H1 (cell line): ENCODE measurements around the gene AGAP3. TPM values are rescaled to one million over a fixed set of nuclear protein-coding genes. Genes with fewer than 3 reads are reported as not detected.

ENCODE experiments used
- CTCF ChIA-PET: fragments of 300-600 bp; sonication (Branson Sonifier 250); formaldehyde crosslinking; loops from one replicate; lab custom pipeline; 2021; ENCODE audit not compliant: partially characterized antibody; lab: Charles Lee
- POLR2A ChIA-PET: fragments of 300-600 bp; sonication (Branson Sonifier 250); formaldehyde crosslinking; loops from one replicate; lab custom pipeline; 2021; ENCODE audit warnings: inconsistent platforms; ENCODE audit not compliant: partially characterized antibody; lab: Charles Lee
- DNase-seq, 2 experiments: peaks; one replicate each; pipeline versions ENCODE4 v3.0.0 to v3.0.0-alpha.2; 2010 to 2022; ENCODE audit warnings: low spot score in 2 of 2, low read depth in 1 of 2, mixed read lengths in 1 of 2
- FAIRE-seq: peaks from 2 replicates; lab custom pipeline; 2011; peaks lifted over from hg19 to GRCh38; lab: Jason Lieb, UNC
- H2AFZ ChIP-seq: 2 replicates; pipeline ENCODE4 v1.8.1; 2012; ENCODE audit warnings: low read length, inconsistent platforms
- H2AK5ac ChIP-seq: 2 replicates; pipeline ENCODE4 v1.6.1; 2013; ENCODE audit warnings: low read depth, low read length
- H2BK120ac ChIP-seq: replicated peaks from 2 replicates; pipeline ENCODE3; 2013; ENCODE audit warnings: low read depth, low read length, inconsistent platforms
- H2BK12ac ChIP-seq: 2 replicates; pipeline ENCODE4 v1.6.1; 2013; ENCODE audit warnings: low read depth, low read length
- H2BK15ac ChIP-seq: 2 replicates; pipeline ENCODE4 v1.6.1; 2013; ENCODE audit warnings: low read length
- H2BK20ac ChIP-seq: 2 replicates; pipeline ENCODE4 v1.6.1; 2013; ENCODE audit warnings: low read length
- H2BK5ac ChIP-seq: 2 replicates; pipeline ENCODE4 v1.6.1; 2013; ENCODE audit warnings: low read depth, low read length
- H3K14ac ChIP-seq: 2 replicates; pipeline ENCODE4 v1.6.1; 2013; ENCODE audit warnings: inconsistent platforms; ENCODE audit not compliant: insufficient read length
- H3K18ac ChIP-seq: 2 replicates; pipeline ENCODE4 v1.6.1; 2013; ENCODE audit warnings: low read length; ENCODE audit errors: extremely low read depth
- H3K23ac ChIP-seq: 2 replicates; pipeline ENCODE4 v1.6.1; 2013; ENCODE audit warnings: inconsistent platforms; ENCODE audit not compliant: insufficient read length
- H3K23me2 ChIP-seq: 2 replicates; pipeline ENCODE4 v1.6.1; 2013; ENCODE audit warnings: low read depth, low read length
- H3K27ac ChIP-seq: 2 replicates; pipeline ENCODE4 v1.6.1; 2011; ENCODE audit warnings: low read depth, low read length, inconsistent platforms
- H3K27me3 ChIP-seq, 4 experiments: replicated peaks in 1 of 4; 1 replicate in 1 of 4; 2 replicates in 3 of 4; pipeline versions ENCODE4 v1.6.1 to v1.8.1; 2011 to 2013; ENCODE audit warnings: low read length in 3 of 4, mild to moderate bottlenecking in 3 of 4, inconsistent platforms in 2 of 4, mixed read lengths in 2 of 4, moderate library complexity in 1 of 4; ENCODE audit not compliant: control insufficient read depth in 3 of 4, insufficient read depth in 3 of 4; ENCODE audit errors: extremely low read depth in 1 of 4
- H3K36me3 ChIP-seq, 4 experiments: 2 replicates each; pipeline versions ENCODE4 v1.6.1 to v1.8.1; 2011 to 2013; ENCODE audit warnings: mild to moderate bottlenecking in 4 of 4, low read length in 3 of 4, moderate library complexity in 2 of 4, control low read depth in 1 of 4, inconsistent platforms in 1 of 4; ENCODE audit not compliant: insufficient read depth in 4 of 4, control insufficient read depth in 2 of 4
- H3K4ac ChIP-seq: replicated peaks from 2 replicates; pipeline ENCODE3; 2013; ENCODE audit warnings: low read length, low read depth, mixed read lengths, inconsistent platforms; ENCODE audit not compliant: insufficient read length
- H3K4me1 ChIP-seq, 4 experiments: replicated peaks in 1 of 4; 1 replicate in 1 of 4; 2 replicates in 3 of 4; pipeline versions ENCODE4 v1.6.1 to v1.8.1; 2011 to 2013; ENCODE audit warnings: low read length in 3 of 4, inconsistent platforms in 2 of 4, mixed read lengths in 1 of 4; ENCODE audit not compliant: insufficient read depth in 4 of 4, control insufficient read depth in 3 of 4
- H3K4me2 ChIP-seq, 2 experiments: 2 replicates each; pipeline versions ENCODE4 v1.6.1 to v1.8.1; 2011 to 2013; ENCODE audit warnings: low read depth in 2 of 2, low read length in 2 of 2, control low read depth in 1 of 2, inconsistent platforms in 1 of 2, mild to moderate bottlenecking in 1 of 2; ENCODE audit not compliant: insufficient read depth in 1 of 2
- H3K4me3 ChIP-seq, 4 experiments: fragments of 200-600, 300-600 bp in 1 of 4; sonication (generic), shearing (Covaris generic), sonication (Bioruptor Twin) in 1 of 4; 2 replicates each; pipeline versions ENCODE4 v1.5.1 to v1.8.1; 2011 to 2016; ENCODE audit warnings: low read length in 4 of 4, low read depth in 3 of 4, control low read depth in 2 of 4, inconsistent platforms in 2 of 4, mild to moderate bottlenecking in 2 of 4, mixed read lengths in 1 of 4, moderate library complexity in 1 of 4; ENCODE audit not compliant: insufficient read depth in 2 of 4; ENCODE audit errors: extremely low read depth in 1 of 4
- H3K56ac ChIP-seq: replicated peaks from 2 replicates; pipeline ENCODE3; 2013; ENCODE audit warnings: low read depth, mild to moderate bottlenecking, mixed read lengths, low read length, inconsistent platforms; ENCODE audit not compliant: insufficient read length
- H3K79me1 ChIP-seq: 2 replicates; pipeline ENCODE4 v1.6.1; 2013; ENCODE audit warnings: low read depth, low read length, control low read depth
- H3K79me2 ChIP-seq, 2 experiments: 2 replicates each; pipeline versions ENCODE4 v1.6.1 to v1.8.1; 2012 to 2013; ENCODE audit warnings: low read length in 2 of 2, mild to moderate bottlenecking in 2 of 2, inconsistent platforms in 1 of 2; ENCODE audit not compliant: insufficient read depth in 2 of 2, control insufficient read depth in 1 of 2
- H3K9ac ChIP-seq, 4 experiments: replicated peaks in 1 of 4; 1 replicate in 1 of 4; 2 replicates in 3 of 4; pipeline versions ENCODE4 v1.6.1 to v1.8.1; 2011 to 2013; ENCODE audit warnings: low read depth in 3 of 4, low read length in 3 of 4, control low read depth in 2 of 4, mild to moderate bottlenecking in 2 of 4, moderate library complexity in 2 of 4, inconsistent platforms in 1 of 4; ENCODE audit errors: extremely low read depth in 1 of 4
- H3K9me3 ChIP-seq, 2 experiments: 2 replicates each; pipeline versions ENCODE4 v1.6.1 to v1.8.1; 2012 to 2013; ENCODE audit warnings: mild to moderate bottlenecking in 2 of 2, moderate library complexity in 2 of 2, control low read depth in 1 of 2, inconsistent platforms in 1 of 2, low read depth in 1 of 2, low read length in 1 of 2, mixed read lengths in 1 of 2; ENCODE audit not compliant: insufficient read depth in 2 of 2
- H4K20me1 ChIP-seq, 2 experiments: replicated peaks in 1 of 2; 2 replicates each; pipeline versions ENCODE3 to v1.8.1; 2011 to 2013; ENCODE audit warnings: inconsistent platforms in 2 of 2, low read length in 2 of 2, mild to moderate bottlenecking in 1 of 2; ENCODE audit not compliant: insufficient read depth in 2 of 2, control insufficient read depth in 1 of 2
- H4K5ac ChIP-seq: 2 replicates; pipeline ENCODE4 v1.6.1; 2013; ENCODE audit warnings: low read length, low read depth, mixed read lengths, inconsistent platforms; ENCODE audit not compliant: insufficient read length
- H4K8ac ChIP-seq: 2 replicates; pipeline ENCODE4 v1.8.0; 2013; ENCODE audit warnings: mild to moderate bottlenecking, moderate library complexity, low read length, inconsistent platforms; ENCODE audit not compliant: insufficient read depth; ENCODE audit errors: extremely low read depth
- H4K91ac ChIP-seq: replicated peaks from 2 replicates; pipeline ENCODE3; 2013; ENCODE audit warnings: low read length, mixed read lengths, inconsistent platforms; ENCODE audit not compliant: insufficient read length
- BCL11A ChIP-seq, 2 experiments: IDR thresholded peaks; one replicate each; pipeline ENCODE4 v1.6.1; 2011; ENCODE audit warnings: low read depth in 2 of 2, low read length in 2 of 2, mild to moderate bottlenecking in 2 of 2
- CBX5 ChIP-seq: fragments of 300-800, 300-1000 bp; sonication (generic); IDR thresholded peaks from 2 replicates; pipeline ENCODE4 v1.7.1; 2016; ENCODE audit warnings: antibody characterized with exemption, low read length, low read depth
- CREB1 ChIP-seq: IDR thresholded peaks from 2 replicates; pipeline ENCODE4 v1.6.1; 2012; ENCODE audit warnings: inconsistent platforms
- GABPA ChIP-seq: IDR thresholded peaks from 2 replicates; pipeline ENCODE4 v1.6.1; 2011; ENCODE audit warnings: mild to moderate bottlenecking, low read length, moderate library complexity, borderline replicate concordance; ENCODE audit not compliant: insufficient read depth
- JUN ChIP-seq: IDR thresholded peaks from 2 replicates; pipeline ENCODE4 v1.6.1; 2011; ENCODE audit warnings: low read depth, mild to moderate bottlenecking, improper control_type of control experiment, low read length
- NANOG ChIP-seq: IDR thresholded peaks from 2 replicates; pipeline ENCODE4 v1.6.1; 2011; ENCODE audit warnings: low read length, low read depth, mild to moderate bottlenecking, inconsistent platforms; ENCODE audit not compliant: insufficient read depth, poor library complexity, severe bottlenecking
- NRF1 ChIP-seq: IDR thresholded peaks from 2 replicates; pipeline ENCODE4 v1.6.1; 2011; ENCODE audit warnings: mild to moderate bottlenecking, low read depth, low read length, improper control_type of control experiment
- RNF2 ChIP-seq: fragments of 200-900, 300-1000 bp; sonication (generic); IDR thresholded peaks from 2 replicates; pipeline ENCODE4 v1.7.1; 2016; ENCODE audit warnings: borderline replicate concordance, low read depth, mild to moderate bottlenecking, antibody characterized with exemption, low read length; ENCODE audit not compliant: poor library complexity, severe bottlenecking; ENCODE audit errors: missing control alignments
- SP1 ChIP-seq: IDR thresholded peaks from 2 replicates; pipeline ENCODE4 v1.6.1; 2011; ENCODE audit warnings: low read depth, low read length
- SP2 ChIP-seq: IDR thresholded peaks from 2 replicates; pipeline ENCODE4 v1.6.1; 2012; ENCODE audit warnings: mild to moderate bottlenecking, low read length, inconsistent platforms
- SUZ12 ChIP-seq: fragments of 200-600 bp; sonication (generic); IDR thresholded peaks from 2 replicates; pipeline ENCODE4 v1.6.1; 2012; ENCODE audit warnings: mild to moderate bottlenecking, inconsistent platforms, low read length, moderate library complexity, mixed read lengths
- TAF1 ChIP-seq: IDR thresholded peaks from 2 replicates; pipeline ENCODE4 v1.6.1; 2011; ENCODE audit warnings: mild to moderate bottlenecking, low read depth, low read length
- WGBS, 2 experiments: shearing (Covaris generic) in 1 of 2; methylation state at CpG; one replicate each; pipeline versions ENCODE4 v1.1.6 to v1.1.7; 2013 to 2015; ENCODE audit warnings: low lambda C conversion rate in 2 of 2, mixed read lengths in 2 of 2, inconsistent platforms in 1 of 2, low coverage in 1 of 2, missing lambda C conversion rate in 1 of 2; ENCODE audit not compliant: insufficient replicate concordance in 2 of 2, insufficient coverage in 1 of 2, insufficient read length in 1 of 2; ENCODE audit errors: extremely low coverage in 1 of 2, missing lambda C conversion rate in 1 of 2; 5-methylcytosine and 5-hydroxymethylcytosine counted together
- polyA plus RNA-seq, 7 experiments: library from polyadenylated mRNA; depleted of rRNA in 3 of 7; stranded (reverse) in 5 of 7; unstranded in 2 of 7; fragments of >200 nt in 5 of 7; fragments of 200-250 nt in 2 of 7; gene quantifications; 1 replicate in 5 of 7; 2 replicates in 1 of 7; 4 replicates in 1 of 7; pipeline versions ENCODE4 v1.2.1 to v1.2.3, GENCODE V29; 2011 to 2013; ENCODE audit warnings: missing spikeins in 2 of 7, mixed read lengths in 2 of 7
- total RNA-seq: library from RNA; stranded (reverse); fragmentation: NEBNext Ultra II Directional; extraction: Animal tissue kit (Norgen Biotek cat#: 25700); gene quantifications from 2 replicates; pipeline ENCODE4 v1.2.1, GENCODE V29; 2021
- TF ChIP-seq, protein P1 (sequence below): IDR thresholded peaks from 2 replicates; pipeline ENCODE4 v1.6.1; 2012; ENCODE audit warnings: low read length, inconsistent platforms

The AGAP3 gene
- total and polyA plus RNA-seq, 2 of the 8 experiments (the other 6 are each of a cell fraction or from before 2014, with no cell fraction given): 66.4 to 120 TPM

DNA sequence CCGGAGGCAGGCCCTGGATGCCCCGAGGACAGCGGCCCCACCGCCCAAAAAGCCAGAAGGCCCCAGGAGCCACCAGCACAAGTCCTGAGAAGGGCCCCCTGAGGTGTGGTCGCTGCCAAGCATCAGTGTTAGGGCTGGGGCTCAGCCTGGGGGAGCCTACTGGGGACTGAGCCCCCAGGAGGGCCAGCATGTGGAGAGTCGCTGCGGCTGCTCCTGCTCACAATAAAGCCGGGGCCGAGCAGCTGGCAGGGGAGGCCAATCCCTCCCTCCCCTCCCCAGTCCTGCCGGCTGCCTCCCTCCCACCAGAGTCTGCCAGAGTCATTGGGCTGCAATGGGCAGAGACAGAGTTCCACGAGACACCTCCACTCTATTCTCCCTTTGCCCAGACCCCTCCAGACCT is 41.0 kb upstream of the AGAP3 start:
- H2BK20ac ChIP-seq: no peak overlapping the region
- no peaks in the 10 kb centered on the region for H3K36me3 ChIP-seq
- no peak for FAIRE-seq
- no peak overlapping the region for H4K91ac ChIP-seq
- ChIA-PET CTCF (interaction anchor here (1.1 to 3.5 kb wide), 5 partner anchors 12 to 35 kb away, joined by 3 to 20 read pairs (median 8); partner anchors contain the start of gene CDK5), POLR2A (interaction anchor here (0.9 to 1.0 kb wide), 2 partner anchors 9 to 42 kb away, joined by 3 read pairs; no protein-coding TSS in a partner anchor)
- H3K9me3 ChIP-seq: no peaks in the 10 kb centered on the region
- H3K18ac ChIP-seq: no peak overlapping the region
- no peak for DNase-seq
- 87% methylated on average over 7 of the region's 11 CpGs; no CpG with 5 or more reads in 1 of the 2 experiments for WGBS, 2 experiments
- no peak overlapping the region for H3K14ac ChIP-seq
- no peaks in the 10 kb centered on the region for H3K79me2 ChIP-seq
- no peak overlapping the region for H2BK120ac ChIP-seq
- H3K4me2 ChIP-seq: no peak overlapping the region
- H3K23me2 ChIP-seq: no peaks in the 10 kb centered on the region
- no peak overlapping the region for H3K4me3 ChIP-seq
- no peak overlapping the region for H3K9ac ChIP-seq
- no peak overlapping the region for H3K4ac ChIP-seq
- H2AFZ ChIP-seq: no peak overlapping the region
- peaks cover 2 to 8% of the 10 kb centered on the region in 2 experiments for H4K20me1 ChIP-seq
- H2BK15ac ChIP-seq: no peak overlapping the region
- H3K56ac ChIP-seq: no peak overlapping the region
- H4K8ac ChIP-seq: no peak overlapping the region
- no peak overlapping the region for H2BK5ac ChIP-seq
- H3K23ac ChIP-seq: no peak overlapping the region
- no peak overlapping the region for H2BK12ac ChIP-seq
- no peak overlapping the region for H2AK5ac ChIP-seq
- H3K27ac ChIP-seq: no peak overlapping the region
- H3K27me3 ChIP-seq: peaks cover under 1 to 19% (median 10%) of the 10 kb centered on the region in 4 experiments
- no peak overlapping the region for H4K5ac ChIP-seq
- H3K4me1 ChIP-seq: no peaks in the 10 kb centered on the region
- no peaks in the 10 kb centered on the region for H3K79me1 ChIP-seq
- TF ChIP-seq BCL11A (IDR thresholded peaks at IDR 0.05; ENCODE audit: low read depth in 2 of 2, low read length in 2 of 2) (no peak), CBX5 (no peak), NRF1 (no peak), SP2 (no peak), SUZ12 (no peak), CREB1 (no peak), SP1 (no peak), RNF2 (no peak), TAF1 (no peak), NANOG (no peak), GABPA (no peak), JUN (no peak)
- TF ChIP-seq, protein P1, sequence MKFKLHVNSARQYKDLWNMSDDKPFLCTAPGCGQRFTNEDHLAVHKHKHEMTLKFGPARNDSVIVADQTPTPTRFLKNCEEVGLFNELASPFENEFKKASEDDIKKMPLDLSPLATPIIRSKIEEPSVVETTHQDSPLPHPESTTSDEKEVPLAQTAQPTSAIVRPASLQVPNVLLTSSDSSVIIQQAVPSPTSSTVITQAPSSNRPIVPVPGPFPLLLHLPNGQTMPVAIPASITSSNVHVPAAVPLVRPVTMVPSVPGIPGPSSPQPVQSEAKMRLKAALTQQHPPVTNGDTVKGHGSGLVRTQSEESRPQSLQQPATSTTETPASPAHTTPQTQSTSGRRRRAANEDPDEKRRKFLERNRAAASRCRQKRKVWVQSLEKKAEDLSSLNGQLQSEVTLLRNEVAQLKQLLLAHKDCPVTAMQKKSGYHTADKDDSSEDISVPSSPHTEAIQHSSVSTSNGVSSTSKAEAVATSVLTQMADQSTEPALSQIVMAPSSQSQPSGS: no peak
